Measurements from ENCODE around the gene STK33. TPM values are rescaled to one million over a fixed set of nuclear protein-coding genes. Genes with fewer than 3 reads are reported as not detected.

Gene STK33
- total RNA-seq, 2 experiments from 2014 or later = 3.7 to 3.9 TPM

DNA sequence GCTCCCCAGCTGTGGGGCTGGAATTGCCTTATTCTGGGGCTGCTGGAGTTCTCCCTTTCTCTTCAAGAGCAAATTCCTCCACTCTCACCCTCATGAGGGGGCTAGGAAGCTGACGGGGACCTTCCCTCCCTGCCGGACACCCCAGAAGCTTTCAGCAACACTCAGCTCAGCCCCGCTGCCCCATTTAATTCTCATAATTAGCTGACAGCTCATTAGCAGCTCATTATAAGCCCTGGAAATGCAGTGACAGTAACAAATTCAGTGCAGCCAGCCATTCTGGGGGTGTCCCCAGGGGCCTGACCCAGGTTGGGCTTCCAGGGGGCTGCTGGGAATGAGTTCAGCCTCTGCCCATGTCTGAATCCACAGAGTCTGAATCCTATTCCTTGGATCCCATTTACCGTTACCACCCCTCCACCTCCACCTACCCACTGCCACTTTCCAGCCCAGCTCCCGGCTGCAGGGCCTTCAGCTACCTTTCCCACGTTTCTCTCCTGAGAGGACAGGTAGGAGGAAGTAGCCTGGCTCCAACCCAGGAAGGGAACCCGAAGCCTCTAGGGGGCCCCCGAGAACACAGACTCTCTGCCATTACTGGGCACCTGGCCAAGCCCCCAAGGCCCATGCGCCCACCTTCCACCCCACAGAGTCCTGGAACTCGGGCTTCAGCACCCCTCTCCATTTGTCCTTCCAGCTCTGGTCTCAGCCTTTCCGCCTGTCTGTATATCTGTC, 228.6 kb downstream of the STK33 start:
- Mint-ChIP-seq H3K27me3 (ENCODE audit: low read depth) (no peaks in the 10 kb centered on the region), H3K4me1 (ENCODE audit: low read depth) (no peaks in the 10 kb centered on the region), H3K27ac (no peak overlapping the region), H3K4me3 (no peak overlapping the region), H3K9me3 (ENCODE audit: insufficient read depth) (no peaks in the 10 kb centered on the region), H3K36me3 (ENCODE audit: low read depth) (no peaks in the 10 kb centered on the region)
- DNase-seq (no peak), ATAC-seq (no peak)
- ChIA-PET CTCF (no interaction called here), POLR2A (no interaction called here)

GRCh38 chr11:8363921-8364320, 230.1 kb downstream of the STK33 start:
- no peak for DNase-seq
- Mint-ChIP-seq H3K9me3 (ENCODE audit: insufficient read depth) (no peaks in the 10 kb centered on the region), H3K4me3 (no peak overlapping the region), H3K27me3 (ENCODE audit: low read depth) (no peaks in the 10 kb centered on the region), H3K36me3 (ENCODE audit: low read depth) (no peaks in the 10 kb centered on the region), H3K4me1 (ENCODE audit: low read depth) (no peaks in the 10 kb centered on the region), H3K27ac (no peak overlapping the region)
- CTCF ChIA-PET = no interaction called here
- POLR2A ChIA-PET = no interaction called here
- no peak for ATAC-seq

DNA sequence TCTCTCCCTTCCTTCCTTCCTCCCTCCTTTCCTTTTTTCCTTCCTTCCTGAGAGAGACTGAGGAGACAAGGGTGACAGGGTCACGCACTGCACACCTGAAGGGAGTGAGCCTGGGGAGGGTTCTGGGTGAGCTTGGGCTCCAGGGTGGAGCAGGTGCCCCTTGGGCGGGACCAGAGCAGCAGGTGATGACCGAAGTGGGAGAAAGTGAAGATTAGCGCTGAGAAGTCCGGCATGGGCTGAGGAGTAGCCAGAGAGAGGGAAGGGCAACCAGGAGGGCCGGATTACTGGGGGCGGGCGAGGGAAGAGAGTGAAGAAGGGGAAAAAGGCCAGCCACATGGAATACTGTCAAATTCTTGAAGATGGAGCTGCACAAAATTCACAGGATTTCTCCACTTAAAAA, 231.1 kb downstream of the STK33 start:
- ATAC-seq = no peak
- no peak overlapping the region for H3K27ac Mint-ChIP-seq
- H3K27me3 Mint-ChIP-seq (ENCODE audit: low read depth) = no peaks in the 10 kb centered on the region
- no peaks in the 10 kb centered on the region for H3K36me3 Mint-ChIP-seq (ENCODE audit: low read depth)
- CTCF ChIA-PET = no interaction called here
- no peak for DNase-seq
- POLR2A ChIA-PET = no interaction called here
- H3K4me1 Mint-ChIP-seq (ENCODE audit: low read depth) = no peaks in the 10 kb centered on the region
- no peak overlapping the region for H3K4me3 Mint-ChIP-seq
- H3K9me3 Mint-ChIP-seq (ENCODE audit: insufficient read depth) = no peaks in the 10 kb centered on the region

- no peaks in the 10 kb centered on the region for H3K4me1 Mint-ChIP-seq (ENCODE audit: low read depth)
- DNase-seq (no peak), ATAC-seq (no peak)
- H3K4me3 Mint-ChIP-seq = no peak overlapping the region
- POLR2A ChIA-PET = no interaction called here
- no peaks in the 10 kb centered on the region for H3K36me3 Mint-ChIP-seq (ENCODE audit: low read depth)
- no peak overlapping the region for H3K27ac Mint-ChIP-seq
- no peaks in the 10 kb centered on the region for H3K27me3 Mint-ChIP-seq (ENCODE audit: low read depth)
- CTCF ChIA-PET = no interaction called here
- no peaks in the 10 kb centered on the region for H3K9me3 Mint-ChIP-seq (ENCODE audit: insufficient read depth)
Observed at GRCh38 chr11:8362491-8362890, 231.5 kb downstream of the STK33 start.

DNA sequence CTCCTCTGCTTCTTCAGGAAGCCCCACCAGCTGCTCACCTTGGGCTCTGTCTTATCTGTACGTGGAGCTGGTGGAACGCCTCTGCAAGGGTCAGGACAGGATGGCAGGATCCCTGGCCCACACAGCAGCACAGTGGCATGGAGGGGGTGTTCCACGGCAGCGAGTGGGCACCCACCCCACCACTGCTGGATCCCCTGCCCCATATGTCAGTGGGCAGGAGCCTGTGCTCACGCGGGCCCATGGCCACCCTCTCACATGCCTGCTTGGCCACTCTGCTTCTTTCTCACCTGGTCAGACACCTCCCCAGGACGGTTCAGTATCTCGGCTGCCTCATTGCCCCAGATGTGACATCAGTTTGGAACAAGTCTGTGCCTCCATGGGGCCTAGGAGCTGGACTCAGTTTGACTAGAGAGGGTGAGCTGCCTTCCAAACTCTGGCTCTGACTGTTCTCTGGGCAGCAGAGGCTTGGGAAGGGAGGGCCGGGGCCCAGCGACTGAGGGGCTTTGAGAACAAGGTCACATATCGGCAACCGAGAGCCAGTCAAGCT, 232.3 kb downstream of the STK33 start:
- CTCF ChIA-PET = no interaction called here
- no peak overlapping the region for H3K4me3 Mint-ChIP-seq
- H3K27ac Mint-ChIP-seq = no peak overlapping the region
- POLR2A ChIA-PET = no interaction called here
- no peaks in the 10 kb centered on the region for H3K9me3 Mint-ChIP-seq (ENCODE audit: insufficient read depth)
- H3K36me3 Mint-ChIP-seq (ENCODE audit: low read depth) = no peaks in the 10 kb centered on the region
- DNase-seq (no peak), ATAC-seq (no peak)
- no peaks in the 10 kb centered on the region for H3K27me3 Mint-ChIP-seq (ENCODE audit: low read depth)
- no peaks in the 10 kb centered on the region for H3K4me1 Mint-ChIP-seq (ENCODE audit: low read depth)

GRCh38 chr11:8361206-8361605, 232.8 kb downstream of the STK33 start:
- H3K9me3 Mint-ChIP-seq (ENCODE audit: insufficient read depth) = no peaks in the 10 kb centered on the region
- H3K4me1 Mint-ChIP-seq (ENCODE audit: low read depth) = no peaks in the 10 kb centered on the region
- ATAC-seq (no peak), DNase-seq (no peak)
- ChIA-PET POLR2A (no interaction called here), CTCF (no interaction called here)
- no peaks in the 10 kb centered on the region for H3K36me3 Mint-ChIP-seq (ENCODE audit: low read depth)
- H3K27ac Mint-ChIP-seq = no peak overlapping the region
- H3K27me3 Mint-ChIP-seq (ENCODE audit: low read depth) = no peaks in the 10 kb centered on the region
- H3K4me3 Mint-ChIP-seq = no peak overlapping the region

- H3K27ac Mint-ChIP-seq = no peak overlapping the region
- no peaks in the 10 kb centered on the region for H3K9me3 Mint-ChIP-seq (ENCODE audit: insufficient read depth)
- no peaks in the 10 kb centered on the region for H3K36me3 Mint-ChIP-seq (ENCODE audit: low read depth)
- ATAC-seq (no peak), DNase-seq (no peak)
- ChIA-PET CTCF (no interaction called here), POLR2A (no interaction called here)
- no peaks in the 10 kb centered on the region for H3K4me1 Mint-ChIP-seq (ENCODE audit: low read depth)
- H3K27me3 Mint-ChIP-seq (ENCODE audit: low read depth) = peaks cover 8% of the 10 kb centered on the region
- H3K4me3 Mint-ChIP-seq = no peak overlapping the region
Observed at GRCh38 chr11:8360086-8360828, 233.8 kb downstream of the STK33 start.

GRCh38 chr11:8359521-8359920, 234.5 kb downstream of the STK33 start:
- POLR2A ChIA-PET = no interaction called here
- Mint-ChIP-seq H3K9me3 (ENCODE audit: insufficient read depth) (no peaks in the 10 kb centered on the region), H3K4me1 (ENCODE audit: low read depth) (peaks cover 4% of the 10 kb centered on the region)

GRCh38 chr11:8357891-8358566, 236.0 kb downstream of the STK33 start:
- no peaks in the 10 kb centered on the region for H3K36me3 Mint-ChIP-seq (ENCODE audit: low read depth)
- no peaks in the 10 kb centered on the region for H3K9me3 Mint-ChIP-seq (ENCODE audit: insufficient read depth)
- H3K27me3 Mint-ChIP-seq (ENCODE audit: low read depth) = peaks cover 17% of the 10 kb centered on the region
- DNase-seq (no peak), ATAC-seq (no peak)
- no peak overlapping the region for H3K27ac Mint-ChIP-seq
- no peak overlapping the region for H3K4me3 Mint-ChIP-seq
- ChIA-PET POLR2A (no interaction called here), CTCF (no interaction called here)
- H3K4me1 Mint-ChIP-seq (ENCODE audit: low read depth) = peaks cover 7% of the 10 kb centered on the region

More at GRCh38 chr11:8359521-8359920, 234.5 kb downstream of the STK33 start:
- Mint-ChIP-seq H3K36me3 (ENCODE audit: low read depth) (no peaks in the 10 kb centered on the region), H3K27me3 (ENCODE audit: low read depth) (peaks cover 12% of the 10 kb centered on the region), H3K27ac (no peak overlapping the region), H3K4me3 (no peak overlapping the region)
- no peak for ATAC-seq
- DNase-seq = no peak
- CTCF ChIA-PET = no interaction called here

GRCh38 chr11:8357505-8357888, 236.5 kb downstream of the STK33 start:
- H3K4me3 Mint-ChIP-seq = no peak overlapping the region
- peaks cover 17% of the 10 kb centered on the region for H3K27me3 Mint-ChIP-seq (ENCODE audit: low read depth)
- H3K4me1 Mint-ChIP-seq (ENCODE audit: low read depth) = peaks cover 7% of the 10 kb centered on the region
- no peaks in the 10 kb centered on the region for H3K36me3 Mint-ChIP-seq (ENCODE audit: low read depth)
- DNase-seq (no peak), ATAC-seq (no peak)
- ChIA-PET POLR2A (no interaction called here), CTCF (no interaction called here)
- H3K27ac Mint-ChIP-seq = no peak overlapping the region
- H3K9me3 Mint-ChIP-seq (ENCODE audit: insufficient read depth) = no peaks in the 10 kb centered on the region

DNA sequence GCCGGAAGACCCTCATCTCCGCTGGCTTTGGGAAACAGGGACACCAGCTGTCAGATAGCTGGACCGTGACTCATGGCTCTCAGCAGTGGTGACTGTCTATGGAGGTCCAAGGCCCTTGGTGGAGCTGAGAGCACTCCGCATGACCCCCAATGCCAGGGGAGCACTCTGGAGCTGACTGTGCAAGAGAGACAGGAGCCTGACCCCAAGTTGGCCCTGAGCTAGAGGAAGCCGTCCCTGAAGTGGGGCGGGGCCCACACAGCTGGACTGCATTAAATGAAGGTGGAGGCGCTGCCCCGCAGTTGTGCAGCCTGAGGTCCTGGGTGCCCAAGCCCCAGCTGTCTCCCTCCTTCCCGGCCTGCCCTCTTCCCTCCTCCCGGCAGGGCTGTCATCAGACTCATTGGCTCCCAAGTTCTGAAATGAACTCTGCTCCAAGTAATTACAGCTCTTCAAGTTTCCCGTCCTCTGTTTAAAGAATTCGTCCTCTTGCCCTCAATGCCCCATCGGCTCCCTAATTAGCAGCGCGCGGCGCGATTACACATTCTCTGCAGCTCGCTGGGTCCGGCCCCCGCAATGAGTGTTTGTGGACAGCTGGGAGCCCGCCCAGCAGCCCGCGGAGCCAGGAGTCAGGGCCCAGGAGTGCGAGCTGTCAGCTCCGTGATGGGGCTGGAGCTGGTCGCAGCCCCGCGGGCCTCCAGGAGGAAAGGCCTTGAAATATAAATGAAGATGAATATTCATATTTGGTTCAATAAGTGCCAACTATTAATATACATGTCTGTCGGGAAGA, 237.1 kb downstream of the STK33 start:
- ATAC-seq (no peak), DNase-seq (no peak)
- H3K27ac Mint-ChIP-seq = no peak overlapping the region
- POLR2A ChIA-PET = no interaction called here
- peaks cover 7% of the 10 kb centered on the region for H3K4me1 Mint-ChIP-seq (ENCODE audit: low read depth)
- peaks cover 17% of the 10 kb centered on the region for H3K27me3 Mint-ChIP-seq (ENCODE audit: low read depth)
- H3K9me3 Mint-ChIP-seq (ENCODE audit: insufficient read depth) = no peaks in the 10 kb centered on the region
- H3K36me3 Mint-ChIP-seq (ENCODE audit: low read depth) = no peaks in the 10 kb centered on the region
- H3K4me3 Mint-ChIP-seq = no peak overlapping the region
- CTCF ChIA-PET = no interaction called here

- CTCF ChIA-PET = no interaction called here
- H3K4me3 Mint-ChIP-seq = no peak overlapping the region
- DNase-seq = no peak
- H3K27me3 Mint-ChIP-seq (ENCODE audit: low read depth) = peaks cover 17% of the 10 kb centered on the region
- peaks cover 7% of the 10 kb centered on the region for H3K4me1 Mint-ChIP-seq (ENCODE audit: low read depth)
- H3K27ac Mint-ChIP-seq = no peak overlapping the region
- ATAC-seq = no peak
- POLR2A ChIA-PET = no interaction called here
- no peaks in the 10 kb centered on the region for H3K9me3 Mint-ChIP-seq (ENCODE audit: insufficient read depth)
- no peaks in the 10 kb centered on the region for H3K36me3 Mint-ChIP-seq (ENCODE audit: low read depth)
Observed at GRCh38 chr11:8356216-8356615, 237.8 kb downstream of the STK33 start.
